ENCODE data around the gene MICALL1.

MICALL1 gene

GRCh38 chr22:37976547-37976946 is 70.5 kb downstream of the MICALL1 start:
- DNase-seq (ENCODE audit: low read depth in 1 of 2, low spot score in 1 of 2), result no peak
- in situ Hi-C loops (cut with HindIII; ENCODE audit: low pct_unique_long_range_greater_than_20kb, low sequenced_read_pairs), result no loop called here
- TF ChIP-seq JUND (IDR thresholded peaks at IDR 0.05; ENCODE audit: low read depth), result no peak

GRCh38 chr22:37979782-37980181 is 73.7 kb downstream of the MICALL1 start:
- in situ Hi-C loops (cut with HindIII; ENCODE audit: low pct_unique_long_range_greater_than_20kb, low sequenced_read_pairs), result no loop called here
- no peak for TF ChIP-seq JUND (IDR thresholded peaks at IDR 0.05; ENCODE audit: low read depth)
- no peak for DNase-seq (ENCODE audit: low read depth in 1 of 2, low spot score in 1 of 2)

GRCh38 chr22:37981282-37982011 is 75.3 kb downstream of the MICALL1 start:
- in situ Hi-C loops (cut with HindIII; ENCODE audit: low pct_unique_long_range_greater_than_20kb, low sequenced_read_pairs), result no loop called here
- DNase-seq (ENCODE audit: low read depth in 1 of 2, low spot score in 1 of 2), result no peak
- TF ChIP-seq JUND (IDR thresholded peaks at IDR 0.05; ENCODE audit: low read depth), result no peak

GRCh38 chr22:37982151-37982785 is 76.2 kb downstream of the MICALL1 start:
- in situ Hi-C loops (cut with HindIII; ENCODE audit: low pct_unique_long_range_greater_than_20kb, low sequenced_read_pairs), result no loop called here
- no peak for DNase-seq (ENCODE audit: low read depth in 1 of 2, low spot score in 1 of 2)
- TF ChIP-seq JUND (IDR thresholded peaks at IDR 0.05; ENCODE audit: low read depth), result no peak

- TF ChIP-seq JUND (IDR thresholded peaks at IDR 0.05; ENCODE audit: low read depth), result no peak
- no peak for DNase-seq (ENCODE audit: low read depth in 1 of 2, low spot score in 1 of 2)
- in situ Hi-C loops (cut with HindIII; ENCODE audit: low pct_unique_long_range_greater_than_20kb, low sequenced_read_pairs), result no loop called here
These were observed 77.1 kb downstream of the MICALL1 start for GRCh38 chr22:37982938-37983859.

- no peak for DNase-seq (ENCODE audit: low read depth in 1 of 2, low spot score in 1 of 2)
- in situ Hi-C loops (cut with HindIII; ENCODE audit: low pct_unique_long_range_greater_than_20kb, low sequenced_read_pairs), result no loop called here
- TF ChIP-seq JUND (IDR thresholded peaks at IDR 0.05; ENCODE audit: low read depth), result no peak
These were observed 78.0 kb downstream of the MICALL1 start, which contains the start of gene SOX10 for GRCh38 chr22:37983860-37984791. Gene SOX10, minus strand, starts transcription at chr22:37984555. Its CDS starts 771 bp downstream, at chr22:37983784.

GRCh38 chr22:37985050-37985585 is 79.0 kb downstream of the MICALL1 start:
- no peak for TF ChIP-seq JUND (IDR thresholded peaks at IDR 0.05; ENCODE audit: low read depth)
- no peak for DNase-seq (ENCODE audit: low read depth in 1 of 2, low spot score in 1 of 2)
- in situ Hi-C loops (cut with HindIII; ENCODE audit: low pct_unique_long_range_greater_than_20kb, low sequenced_read_pairs), result no loop called here

- no peak for DNase-seq (ENCODE audit: low read depth in 1 of 2, low spot score in 1 of 2)
- in situ Hi-C loops (cut with HindIII; ENCODE audit: low pct_unique_long_range_greater_than_20kb, low sequenced_read_pairs), result no loop called here
- no peak for TF ChIP-seq JUND (IDR thresholded peaks at IDR 0.05; ENCODE audit: low read depth)
These were observed 79.7 kb downstream of the MICALL1 start for GRCh38 chr22:37985751-37986281.

GRCh38 chr22:37986371-37986770 is 80.3 kb downstream of the MICALL1 start:
- in situ Hi-C loops (cut with HindIII; ENCODE audit: low pct_unique_long_range_greater_than_20kb, low sequenced_read_pairs), result no loop called here
- no peak for DNase-seq (ENCODE audit: low read depth in 1 of 2, low spot score in 1 of 2)
- no peak for TF ChIP-seq JUND (IDR thresholded peaks at IDR 0.05; ENCODE audit: low read depth)

- no peak for TF ChIP-seq JUND (IDR thresholded peaks at IDR 0.05; ENCODE audit: low read depth)
- no peak for DNase-seq (ENCODE audit: low read depth in 1 of 2, low spot score in 1 of 2)
- in situ Hi-C loops (cut with HindIII; ENCODE audit: low pct_unique_long_range_greater_than_20kb, low sequenced_read_pairs), result no loop called here
These were observed 83.3 kb downstream of the MICALL1 start for GRCh38 chr22:37989146-37990045.
